T-helper 1 cell treated with Interleukin-12 subunit alpha and Interleukin-12 subunit beta and Interleukin-4 antibody, amounts not matched to agents 30 μg/mL and 1 μg/mL, for 36 hours (primary cell): ENCODE data around the gene HDAC4.

ENCODE experiments used
- H3K27ac Mint-ChIP-seq: one replicate; pipeline ENCODE4 v1.8.0; 2021; ENCODE audit warnings: mild to moderate bottlenecking, mixed read lengths
- H3K27me3 Mint-ChIP-seq: one replicate; pipeline ENCODE4 v1.8.0; 2021; ENCODE audit warnings: low read depth, mixed read lengths
- H3K36me3 Mint-ChIP-seq: one replicate; pipeline ENCODE4 v1.8.0; 2021; ENCODE audit warnings: low read depth, mixed read lengths
- H3K4me1 Mint-ChIP-seq: one replicate; pipeline ENCODE4 v1.8.0; 2021; ENCODE audit warnings: low read depth, mixed read lengths
- H3K4me3 Mint-ChIP-seq: one replicate; pipeline ENCODE4 v1.8.0; 2021; ENCODE audit warnings: mild to moderate bottlenecking, moderate library complexity, mixed read lengths
- H3K9me3 Mint-ChIP-seq: one replicate; pipeline ENCODE4 v1.8.0; 2021; ENCODE audit warnings: mixed read lengths

HDAC4 gene

GRCh38 chr2:239059854-239060253, 341.0 kb downstream of the HDAC4 start:
- Mint-ChIP-seq H3K9me3 (no peaks in the 10 kb centered on the region), H3K4me3 (no peak overlapping the region), H3K27ac (no peak overlapping the region), H3K27me3 (no peaks in the 10 kb centered on the region), H3K36me3 (peaks cover 15% of the 10 kb centered on the region), H3K4me1 (no peaks in the 10 kb centered on the region)

GRCh38 chr2:239058766-239059165, 342.1 kb downstream of the HDAC4 start:
- no peak overlapping the region for H3K27ac Mint-ChIP-seq
- no peaks in the 10 kb centered on the region for H3K4me1 Mint-ChIP-seq
- H3K27me3 Mint-ChIP-seq = no peaks in the 10 kb centered on the region
- no peak overlapping the region for H3K4me3 Mint-ChIP-seq
- peaks cover 22% of the 10 kb centered on the region for H3K36me3 Mint-ChIP-seq
- H3K9me3 Mint-ChIP-seq = no peaks in the 10 kb centered on the region

GRCh38 chr2:239057533-239057932, 343.3 kb downstream of the HDAC4 start:
- Mint-ChIP-seq H3K27ac (no peak overlapping the region), H3K4me3 (no peak overlapping the region), H3K9me3 (no peaks in the 10 kb centered on the region), H3K36me3 (peaks cover 29% of the 10 kb centered on the region), H3K4me1 (no peaks in the 10 kb centered on the region), H3K27me3 (no peaks in the 10 kb centered on the region)

GRCh38 chr2:239056611-239057010, 344.2 kb downstream of the HDAC4 start:
- no peak overlapping the region for H3K27ac Mint-ChIP-seq
- no peaks in the 10 kb centered on the region for H3K9me3 Mint-ChIP-seq

GRCh38 chr2:239055756-239056493, 344.9 kb downstream of the HDAC4 start:
- Mint-ChIP-seq H3K9me3 (no peaks in the 10 kb centered on the region), H3K27me3 (no peaks in the 10 kb centered on the region), H3K4me1 (no peaks in the 10 kb centered on the region), H3K27ac (no peak overlapping the region), H3K4me3 (no peak overlapping the region), H3K36me3 (peaks cover 25% of the 10 kb centered on the region)

More at GRCh38 chr2:239056611-239057010, 344.2 kb downstream of the HDAC4 start:
- Mint-ChIP-seq H3K4me1 (no peaks in the 10 kb centered on the region), H3K27me3 (no peaks in the 10 kb centered on the region), H3K36me3 (peaks cover 29% of the 10 kb centered on the region), H3K4me3 (no peak overlapping the region)

GRCh38 chr2:239054921-239055320, 345.9 kb downstream of the HDAC4 start:
- Mint-ChIP-seq H3K4me1 (no peaks in the 10 kb centered on the region), H3K4me3 (no peak overlapping the region), H3K27ac (no peak overlapping the region), H3K9me3 (no peaks in the 10 kb centered on the region), H3K36me3 (peaks cover 22% of the 10 kb centered on the region), H3K27me3 (no peaks in the 10 kb centered on the region)

- Mint-ChIP-seq H3K36me3 (peaks cover 22% of the 10 kb centered on the region), H3K27ac (no peak overlapping the region), H3K4me3 (no peak overlapping the region), H3K27me3 (no peaks in the 10 kb centered on the region), H3K9me3 (no peaks in the 10 kb centered on the region), H3K4me1 (no peaks in the 10 kb centered on the region)
Measured at GRCh38 chr2:239053801-239054503, 346.9 kb downstream of the HDAC4 start.

GRCh38 chr2:239052798-239053665, 347.8 kb downstream of the HDAC4 start:
- Mint-ChIP-seq H3K27me3 (no peaks in the 10 kb centered on the region), H3K4me3 (no peak overlapping the region), H3K27ac (no peak overlapping the region), H3K4me1 (no peaks in the 10 kb centered on the region), H3K9me3 (no peaks in the 10 kb centered on the region), H3K36me3 (peaks cover 22% of the 10 kb centered on the region)

- Mint-ChIP-seq H3K36me3 (peaks cover 22% of the 10 kb centered on the region), H3K27ac (no peak overlapping the region), H3K4me1 (no peaks in the 10 kb centered on the region), H3K27me3 (no peaks in the 10 kb centered on the region), H3K4me3 (no peak overlapping the region), H3K9me3 (no peaks in the 10 kb centered on the region)
Measured at GRCh38 chr2:239051891-239052445, 348.9 kb downstream of the HDAC4 start.

- H3K4me1 Mint-ChIP-seq = no peaks in the 10 kb centered on the region
- H3K9me3 Mint-ChIP-seq = no peaks in the 10 kb centered on the region
- peaks cover 18% of the 10 kb centered on the region for H3K36me3 Mint-ChIP-seq
- no peaks in the 10 kb centered on the region for H3K27me3 Mint-ChIP-seq
- no peak overlapping the region for H3K27ac Mint-ChIP-seq
- H3K4me3 Mint-ChIP-seq = no peak overlapping the region
Measured at GRCh38 chr2:239050252-239050649, 350.6 kb downstream of the HDAC4 start.

GRCh38 chr2:239049421-239050251, 351.2 kb downstream of the HDAC4 start:
- H3K4me3 Mint-ChIP-seq = no peak overlapping the region
- no peaks in the 10 kb centered on the region for H3K4me1 Mint-ChIP-seq
- no peaks in the 10 kb centered on the region for H3K9me3 Mint-ChIP-seq
- H3K27me3 Mint-ChIP-seq = no peaks in the 10 kb centered on the region
- peaks cover 15% of the 10 kb centered on the region for H3K36me3 Mint-ChIP-seq
- H3K27ac Mint-ChIP-seq = no peak overlapping the region

- Mint-ChIP-seq H3K27me3 (no peaks in the 10 kb centered on the region), H3K9me3 (no peaks in the 10 kb centered on the region), H3K4me1 (no peaks in the 10 kb centered on the region), H3K4me3 (no peak overlapping the region), H3K36me3 (peaks cover 9% of the 10 kb centered on the region), H3K27ac (no peak overlapping the region)
Measured at GRCh38 chr2:239048736-239049135, 352.1 kb downstream of the HDAC4 start.

GRCh38 chr2:239047861-239048260, 353.0 kb downstream of the HDAC4 start:
- no peak overlapping the region for H3K4me3 Mint-ChIP-seq
- no peaks in the 10 kb centered on the region for H3K4me1 Mint-ChIP-seq
- no peaks in the 10 kb centered on the region for H3K27me3 Mint-ChIP-seq

GRCh38 chr2:239047420-239047819, 353.4 kb downstream of the HDAC4 start:
- Mint-ChIP-seq H3K36me3 (peaks cover 2% of the 10 kb centered on the region), H3K4me1 (no peaks in the 10 kb centered on the region), H3K4me3 (no peak overlapping the region), H3K27me3 (no peaks in the 10 kb centered on the region), H3K9me3 (no peaks in the 10 kb centered on the region), H3K27ac (no peak overlapping the region)

More at GRCh38 chr2:239047861-239048260, 353.0 kb downstream of the HDAC4 start:
- Mint-ChIP-seq H3K27ac (no peak overlapping the region), H3K9me3 (no peaks in the 10 kb centered on the region), H3K36me3 (peaks cover 4% of the 10 kb centered on the region)
